ENCODE results near the gene LARP1.

LARP1 gene

DNA sequence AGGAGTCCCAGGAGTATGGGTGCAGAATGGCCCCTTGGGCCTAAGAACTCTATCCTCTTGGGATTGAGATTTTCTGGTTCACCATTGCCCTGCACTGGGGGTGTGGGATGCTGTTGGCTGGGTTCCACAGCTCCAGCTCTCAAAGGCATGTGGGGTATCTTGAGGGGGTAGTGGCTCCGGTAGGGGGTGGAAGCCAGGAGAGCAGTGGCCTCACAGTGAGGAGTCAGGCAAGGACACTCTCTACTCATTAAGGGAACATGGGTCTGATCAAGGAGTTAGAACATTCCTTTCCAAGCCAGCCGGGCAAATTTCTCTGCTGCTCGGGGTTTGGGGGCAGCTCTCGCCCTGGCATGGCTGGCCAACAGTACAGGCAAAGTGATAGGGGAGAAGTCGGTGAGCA lies 33.0 kb downstream of the LARP1 start:
- in situ Hi-C loops (cut with MboI; ENCODE audit: low sequenced_read_pairs), result no loop called here

DNA sequence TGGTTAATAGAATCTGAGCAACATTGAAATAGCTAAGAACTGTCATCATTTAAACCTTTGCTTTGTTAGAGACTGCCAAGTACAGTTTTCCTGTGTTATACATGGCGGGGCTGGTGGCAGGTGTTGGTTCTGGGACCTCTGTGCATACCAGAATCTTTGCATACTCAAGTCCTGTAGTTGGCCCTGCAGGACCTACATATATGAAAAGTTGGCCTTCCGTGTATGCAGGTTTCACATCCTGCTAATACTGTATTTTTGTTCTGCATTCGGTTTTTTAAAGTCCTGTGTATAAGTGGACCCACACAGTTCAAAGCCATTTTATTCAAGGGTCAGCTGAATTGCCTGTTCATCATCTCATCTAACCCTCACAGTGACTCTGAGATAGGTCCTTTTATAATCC lies 36.4 kb downstream of the LARP1 start:
- in situ Hi-C loops (cut with MboI; ENCODE audit: low sequenced_read_pairs), result no loop called here

DNA sequence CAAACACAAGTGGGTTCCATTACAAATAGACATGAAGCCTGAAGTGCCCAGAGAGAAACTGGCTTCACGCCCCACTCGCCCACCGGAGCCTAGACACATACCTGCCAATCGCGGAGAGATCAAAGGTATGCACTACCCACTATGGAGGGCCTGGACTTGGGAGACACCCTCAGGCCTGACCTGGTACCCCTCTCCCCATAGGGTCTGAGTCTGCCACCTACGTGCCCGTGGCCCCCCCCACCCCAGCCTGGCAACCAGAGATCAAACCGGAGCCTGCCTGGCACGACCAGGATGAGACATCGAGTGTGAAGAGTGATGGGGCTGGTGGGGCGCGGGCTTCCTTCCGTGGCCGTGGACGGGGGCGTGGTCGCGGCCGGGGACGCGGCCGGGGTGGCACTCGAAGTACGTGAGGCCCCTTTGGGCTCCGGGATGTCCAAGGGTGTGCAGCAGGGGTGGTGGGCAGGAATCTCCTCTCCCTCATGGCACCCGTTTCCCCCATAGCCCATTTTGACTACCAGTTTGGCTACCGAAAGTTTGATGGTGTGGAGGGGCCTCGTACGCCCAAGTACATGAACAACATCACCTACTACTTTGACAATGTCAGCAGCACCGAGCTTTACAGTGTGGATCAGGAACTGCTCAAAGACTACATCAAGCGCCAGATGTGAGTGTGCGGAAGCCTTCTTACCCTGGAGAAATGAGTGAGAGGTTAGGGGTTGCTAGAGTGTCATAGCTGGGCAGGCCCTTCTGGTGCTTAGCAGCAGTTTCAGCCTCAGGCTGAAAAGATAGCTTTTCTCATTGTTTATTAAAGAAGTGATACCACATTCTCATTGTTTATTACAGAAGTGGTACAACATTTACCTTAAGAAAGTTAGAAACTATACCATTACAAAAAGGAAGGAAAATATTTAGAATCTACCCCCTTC lies 38.7 kb downstream of the LARP1 start:
- in situ Hi-C loops (cut with MboI; ENCODE audit: low sequenced_read_pairs), result no loop called here

DNA sequence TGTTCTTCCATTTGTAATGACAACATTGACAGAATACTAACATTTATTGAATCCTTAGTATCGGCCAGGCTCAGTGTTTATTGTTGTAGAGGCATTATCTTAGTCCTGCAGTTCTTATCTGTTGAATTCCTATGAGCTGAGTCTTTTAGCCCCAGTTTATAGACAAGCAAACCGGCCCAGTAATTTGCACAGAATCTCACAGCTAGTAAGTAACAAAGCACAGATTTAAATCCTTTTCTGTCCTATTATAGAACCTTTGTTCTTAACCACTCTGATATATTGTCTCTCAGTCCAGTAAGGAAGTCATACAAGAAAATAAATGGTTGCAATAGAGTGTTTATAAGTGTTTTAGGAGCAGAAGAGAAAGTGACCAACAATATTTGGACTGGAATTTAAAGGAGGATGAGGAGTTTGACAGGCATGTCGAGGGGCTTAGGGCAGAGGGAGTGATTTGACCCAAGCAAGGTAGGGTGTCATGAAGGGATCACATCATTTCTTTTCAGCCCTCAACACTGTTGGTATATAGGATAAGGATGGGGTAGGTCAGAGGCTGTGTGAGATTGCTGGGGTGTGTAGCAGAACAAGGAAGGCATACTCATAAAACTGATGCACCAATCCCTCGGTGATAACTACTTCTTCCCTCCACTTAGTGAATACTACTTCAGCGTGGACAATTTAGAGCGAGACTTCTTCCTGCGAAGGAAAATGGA lies 39.5 kb downstream of the LARP1 start:
- in situ Hi-C loops (cut with MboI; ENCODE audit: low sequenced_read_pairs), result no loop called here

DNA sequence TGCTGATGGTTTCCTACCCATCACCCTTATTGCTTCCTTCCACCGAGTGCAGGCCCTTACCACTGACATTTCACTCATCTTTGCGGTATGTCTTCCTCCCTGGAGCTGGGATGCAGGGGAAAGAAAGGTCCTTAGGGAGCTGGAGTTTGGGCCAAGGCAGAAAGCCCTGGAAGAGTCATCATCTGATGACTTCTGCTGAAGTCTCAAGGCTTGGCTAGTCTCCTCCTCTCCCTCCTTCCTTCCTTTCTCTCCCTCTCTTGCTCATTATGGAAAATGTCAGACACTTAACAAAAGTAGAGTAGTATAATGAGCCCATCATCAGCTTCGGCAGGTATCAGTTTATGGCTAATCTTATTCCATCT lies 40.0 kb downstream of the LARP1 start:
- in situ Hi-C loops (cut with MboI; ENCODE audit: low sequenced_read_pairs), result no loop called here

DNA sequence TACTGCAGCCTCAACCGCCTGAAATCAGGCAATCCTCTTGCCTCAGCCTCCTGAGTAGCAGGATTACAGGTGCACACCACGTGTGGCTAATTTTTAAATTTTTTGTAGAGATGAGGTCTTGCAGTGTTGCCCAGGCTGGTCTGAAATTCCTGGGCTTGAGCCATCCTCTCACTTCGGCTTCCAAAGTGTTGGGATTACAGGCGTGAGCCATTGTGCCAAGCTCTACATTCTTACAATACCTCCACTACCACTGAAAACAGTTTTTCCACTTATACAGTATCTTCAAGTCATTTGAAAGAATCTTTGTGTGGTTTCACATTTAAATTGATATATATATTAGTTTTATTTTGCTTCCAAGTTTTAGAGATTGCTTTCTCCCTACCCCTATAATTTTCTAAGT lies 42.6 kb downstream of the LARP1 start:
- in situ Hi-C loops (cut with MboI; ENCODE audit: low sequenced_read_pairs), result no loop called here

DNA sequence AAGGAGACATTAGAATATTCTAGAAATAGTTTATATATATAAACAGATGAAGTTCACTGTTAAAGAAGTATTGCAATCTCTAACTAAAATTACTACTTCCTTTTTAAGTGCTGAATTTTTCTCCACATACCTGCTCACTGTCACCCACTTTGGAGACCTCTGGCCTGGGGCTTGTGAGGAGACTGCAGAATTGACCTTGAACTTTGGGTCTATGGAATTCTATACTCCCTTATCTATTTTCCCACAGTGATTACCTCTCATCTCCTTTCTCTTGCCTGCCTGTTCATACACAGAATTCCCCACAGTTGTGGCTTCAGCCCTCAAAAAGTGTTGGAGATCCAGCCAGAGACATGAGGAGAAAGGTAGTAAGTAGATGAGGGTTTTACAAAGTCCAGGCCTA lies 45.4 kb downstream of the LARP1 start:
- in situ Hi-C loops (cut with MboI; ENCODE audit: low sequenced_read_pairs), result no loop called here

DNA sequence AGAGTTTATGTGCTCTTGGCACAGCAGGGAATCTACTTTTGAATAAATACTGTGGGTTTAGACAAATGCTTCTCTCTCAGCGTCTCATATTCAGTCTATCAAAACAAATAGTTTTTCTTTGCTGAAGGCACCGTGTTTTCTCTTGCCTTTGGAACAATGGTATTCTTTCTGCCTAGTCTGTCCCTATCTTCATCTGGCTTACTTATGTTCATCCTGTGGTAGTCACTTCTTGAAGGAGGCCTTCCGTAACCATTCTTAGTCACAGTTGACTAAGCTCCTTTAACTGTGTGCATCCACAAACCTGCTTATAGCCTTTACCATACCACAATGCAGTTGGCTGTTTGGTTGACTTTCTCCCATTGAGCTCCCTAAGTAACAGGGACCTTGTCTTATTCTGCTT lies 45.9 kb downstream of the LARP1 start:
- in situ Hi-C loops (cut with MboI; ENCODE audit: low sequenced_read_pairs), result no loop called here

DNA sequence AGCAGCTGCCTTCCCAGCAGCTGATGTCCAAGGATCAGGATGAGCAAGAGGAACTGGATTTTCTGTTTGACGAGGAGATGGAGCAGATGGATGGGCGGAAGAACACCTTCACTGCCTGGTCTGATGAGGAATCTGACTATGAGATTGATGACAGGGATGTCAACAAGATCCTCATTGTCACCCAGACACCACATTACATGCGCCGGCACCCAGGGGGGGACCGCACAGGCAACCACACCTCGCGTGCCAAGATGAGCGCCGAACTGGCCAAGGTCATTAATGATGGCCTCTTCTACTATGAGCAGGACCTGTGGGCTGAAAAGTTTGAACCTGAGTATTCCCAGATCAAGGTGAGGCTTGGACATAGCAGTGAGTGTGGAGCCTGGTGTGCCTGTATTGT lies 46.9 kb downstream of the LARP1 start:
- in situ Hi-C loops (cut with MboI; ENCODE audit: low sequenced_read_pairs), result no loop called here

DNA sequence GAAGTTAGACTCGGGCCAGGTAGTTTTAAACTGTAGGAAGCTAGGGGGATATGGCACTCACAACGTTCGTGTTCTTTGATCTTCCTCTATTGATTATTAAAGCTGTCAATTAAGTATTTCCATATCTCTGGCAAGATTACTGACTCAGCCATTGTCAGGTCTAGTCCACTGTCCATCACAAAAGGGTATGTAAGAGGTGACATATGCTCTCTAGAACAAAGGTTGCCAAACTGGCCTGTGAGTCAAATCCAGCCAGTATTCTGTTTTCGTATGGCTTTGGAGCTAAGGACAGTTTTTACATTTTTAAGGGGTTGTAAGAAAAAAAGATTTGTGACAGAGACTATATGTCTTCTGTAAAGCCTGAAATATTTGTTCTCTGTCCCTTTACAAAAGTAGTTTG lies 51.0 kb downstream of the LARP1 start:
- in situ Hi-C loops (cut with MboI; ENCODE audit: low sequenced_read_pairs), result no loop called here

DNA sequence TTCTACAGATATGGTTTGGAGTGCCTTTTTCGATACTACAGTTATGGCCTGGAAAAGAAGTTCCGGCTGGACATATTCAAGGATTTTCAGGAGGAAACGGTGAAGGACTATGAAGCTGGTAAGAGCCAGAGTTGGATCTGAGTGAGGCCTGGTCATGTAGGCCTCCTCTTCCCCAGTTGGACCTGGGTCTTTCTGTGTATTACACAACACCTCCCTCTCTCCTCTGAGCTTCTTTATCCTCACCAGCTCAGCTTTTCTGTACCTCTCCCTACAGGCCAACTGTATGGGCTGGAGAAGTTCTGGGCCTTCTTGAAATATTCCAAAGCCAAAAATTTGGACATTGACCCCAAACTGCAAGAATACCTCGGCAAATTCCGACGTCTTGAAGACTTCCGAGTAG lies 56.1 kb downstream of the LARP1 start:
- in situ Hi-C loops (cut with MboI; ENCODE audit: low sequenced_read_pairs), result no loop called here

DNA sequence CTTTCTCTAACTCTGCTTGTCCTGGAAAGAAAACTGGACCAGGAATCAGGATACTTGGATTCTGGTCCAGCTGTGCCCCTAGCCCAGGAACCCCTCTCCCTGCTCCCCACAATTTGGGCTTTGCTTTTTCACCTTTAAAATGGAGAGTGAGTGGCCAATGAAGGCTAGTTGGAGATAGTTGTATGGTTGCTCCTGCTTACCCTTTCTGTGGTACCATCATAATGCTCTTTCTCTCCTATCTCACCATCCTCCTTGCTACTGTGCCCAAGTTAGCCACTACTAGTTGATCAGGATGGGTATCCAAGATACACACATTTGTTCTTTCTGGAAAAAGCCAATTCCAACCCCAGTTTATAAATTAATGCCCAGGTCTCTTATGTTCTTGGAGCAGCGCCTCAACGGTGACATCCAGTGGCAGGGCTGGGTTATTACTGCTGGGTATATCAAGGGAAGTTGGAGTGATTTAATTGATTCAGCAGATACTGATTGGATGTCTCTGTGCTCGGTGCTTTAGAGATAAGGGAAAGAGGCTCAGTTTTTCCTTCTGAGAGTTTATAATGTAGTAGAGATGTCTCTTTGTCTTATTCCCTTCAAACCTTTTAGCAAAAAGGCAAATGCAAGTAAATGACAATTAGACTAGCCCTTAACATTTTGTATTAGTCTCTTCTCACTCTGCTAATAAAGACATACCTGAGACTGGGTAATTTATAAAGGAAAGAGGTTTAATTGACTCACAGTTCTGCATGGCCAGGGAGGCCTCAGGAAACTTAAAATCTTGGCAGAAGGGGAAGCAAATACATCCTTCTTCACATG lies 56.7 kb downstream of the LARP1 start:
- in situ Hi-C loops (cut with MboI; ENCODE audit: low sequenced_read_pairs), result no loop called here

DNA sequence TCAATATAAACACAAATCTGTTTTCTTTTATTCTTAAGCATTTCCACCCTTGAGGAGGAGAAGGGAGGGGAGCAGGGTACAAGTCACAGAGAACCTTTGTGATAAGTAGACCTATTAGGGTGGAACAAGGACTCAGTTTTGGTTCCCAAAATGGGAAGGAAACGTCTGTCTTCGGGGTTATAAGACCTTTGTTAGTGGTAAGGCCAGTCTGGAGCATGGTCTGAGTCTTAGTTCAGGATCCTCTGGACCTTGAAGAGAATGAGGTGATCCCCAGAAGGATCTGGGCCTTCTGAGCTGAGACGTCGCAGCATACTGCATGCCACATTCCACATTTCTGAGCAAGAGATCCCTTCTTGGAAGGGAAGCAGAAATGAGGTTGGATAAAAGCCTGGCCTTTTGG lies 58.0 kb downstream of the LARP1 start:
- in situ Hi-C loops (cut with MboI; ENCODE audit: low sequenced_read_pairs), result no loop called here

DNA sequence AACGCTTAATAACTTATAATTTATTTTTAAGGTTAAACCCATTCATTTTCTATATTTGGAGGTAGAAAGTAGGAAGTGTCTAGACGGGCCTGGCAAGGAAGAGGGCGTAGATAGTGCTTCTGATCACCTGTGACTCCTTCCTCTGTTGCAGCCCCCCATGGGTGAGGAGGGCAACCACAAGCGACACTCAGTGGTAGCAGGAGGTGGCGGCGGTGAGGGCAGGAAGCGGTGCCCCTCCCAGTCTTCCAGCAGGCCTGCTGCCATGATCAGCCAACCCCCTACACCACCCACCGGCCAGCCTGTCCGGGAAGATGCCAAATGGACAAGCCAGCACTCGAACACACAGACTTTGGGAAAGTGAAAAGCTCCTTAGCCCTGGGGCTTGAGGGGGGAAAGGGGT lies 58.6 kb downstream of the LARP1 start:
- in situ Hi-C loops (cut with MboI; ENCODE audit: low sequenced_read_pairs), result no loop called here

DNA sequence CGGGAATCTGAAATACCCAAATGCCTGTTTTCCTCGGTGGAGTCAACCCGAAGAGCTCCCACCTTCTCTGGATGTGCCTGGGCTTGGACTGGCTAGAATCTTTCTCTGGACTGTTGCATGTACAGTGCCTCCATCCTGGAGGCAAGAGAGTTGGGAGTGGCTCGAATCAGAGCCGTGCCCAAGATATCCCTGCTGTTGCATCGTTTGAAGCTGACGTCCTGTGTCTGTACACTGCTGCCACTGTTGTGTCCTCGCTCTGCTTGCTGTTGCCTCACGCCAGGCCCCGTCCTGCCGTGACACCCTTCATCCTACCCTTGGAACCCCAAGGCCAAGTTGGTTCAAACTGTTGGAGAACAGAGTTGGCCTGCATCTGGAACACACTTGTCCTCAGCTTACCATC lies 59.8 kb downstream of the LARP1 start:
- in situ Hi-C loops (cut with MboI; ENCODE audit: low sequenced_read_pairs), result no loop called here

DNA sequence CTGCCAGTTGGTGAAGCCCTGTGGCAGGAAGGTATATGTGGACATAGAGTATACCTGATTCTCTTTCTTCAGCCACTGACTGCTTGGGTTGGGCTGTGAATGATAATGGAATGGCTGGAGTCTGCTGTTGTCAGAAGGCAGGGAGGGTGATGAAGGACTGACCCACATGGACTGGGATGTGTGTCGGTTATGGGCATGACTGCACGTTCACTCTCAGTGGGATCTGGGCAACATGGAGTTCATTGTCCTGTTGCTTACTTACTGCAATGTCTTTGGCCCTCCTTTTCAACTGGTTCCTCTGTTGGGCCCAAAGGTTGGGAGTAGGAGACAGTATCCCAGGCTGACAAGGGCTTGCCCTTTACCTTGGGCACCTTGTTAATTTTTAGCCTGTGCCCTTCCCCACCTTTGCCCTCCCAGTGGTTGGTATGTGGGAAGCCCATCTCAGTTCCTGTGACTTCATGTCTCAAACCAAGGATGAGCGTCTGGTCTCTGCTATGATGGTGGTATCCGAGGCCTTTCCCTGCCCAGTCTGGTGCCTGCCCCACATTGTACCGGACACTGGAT lies 60.6 kb downstream of the LARP1 start:
- in situ Hi-C loops (cut with MboI; ENCODE audit: low sequenced_read_pairs), result no loop called here

DNA sequence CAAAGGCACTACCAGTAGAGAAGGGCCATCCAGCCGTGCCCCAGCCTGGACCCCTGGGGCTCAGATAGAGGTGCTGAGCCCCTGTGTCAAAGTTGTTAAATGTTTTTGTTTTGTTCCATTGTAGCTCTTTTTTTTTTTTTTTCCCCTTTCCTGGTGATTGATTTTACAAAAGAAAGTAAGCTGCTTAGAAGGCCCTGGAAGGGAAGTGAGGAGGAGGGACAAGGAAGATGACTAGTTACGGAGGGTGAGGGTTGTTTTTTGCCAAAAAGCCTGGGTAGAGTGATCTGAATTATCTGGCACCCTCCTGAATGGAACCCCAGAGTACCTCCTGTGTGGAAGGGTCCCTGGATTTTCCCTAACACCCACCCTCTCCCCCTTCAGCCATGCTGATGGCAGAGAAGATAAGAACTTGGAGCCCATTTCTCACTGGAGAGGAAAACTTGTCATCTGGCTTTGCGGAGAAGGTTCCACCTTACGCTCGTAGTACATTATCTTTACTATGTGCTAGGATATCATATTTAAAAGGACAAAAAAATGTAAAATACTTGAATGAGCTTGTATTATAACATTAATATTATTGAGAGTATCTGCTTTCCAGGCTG lies 61.8 kb downstream of the LARP1 start:
- in situ Hi-C loops (cut with MboI; ENCODE audit: low sequenced_read_pairs), result no loop called here

DNA sequence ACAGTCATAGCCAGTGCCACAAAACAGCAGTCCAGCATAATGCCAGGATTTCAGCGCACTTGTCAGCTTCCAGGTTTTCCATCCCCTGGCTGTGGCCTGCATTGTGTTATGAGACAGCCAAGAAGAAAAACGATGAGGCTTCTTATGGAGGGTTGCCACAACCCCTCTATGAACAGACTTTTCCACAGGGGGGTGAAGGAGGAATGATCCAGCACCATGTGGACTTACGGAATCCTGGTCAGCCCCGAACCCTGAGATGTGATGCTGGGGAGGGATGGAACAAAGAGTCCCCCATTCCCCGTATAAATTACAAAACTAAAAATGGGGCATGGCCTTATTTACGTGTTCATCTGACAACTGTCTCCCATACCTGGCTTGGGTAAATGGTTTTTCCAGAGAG lies 62.6 kb downstream of the LARP1 start:
- in situ Hi-C loops (cut with MboI; ENCODE audit: low sequenced_read_pairs), result no loop called here

DNA sequence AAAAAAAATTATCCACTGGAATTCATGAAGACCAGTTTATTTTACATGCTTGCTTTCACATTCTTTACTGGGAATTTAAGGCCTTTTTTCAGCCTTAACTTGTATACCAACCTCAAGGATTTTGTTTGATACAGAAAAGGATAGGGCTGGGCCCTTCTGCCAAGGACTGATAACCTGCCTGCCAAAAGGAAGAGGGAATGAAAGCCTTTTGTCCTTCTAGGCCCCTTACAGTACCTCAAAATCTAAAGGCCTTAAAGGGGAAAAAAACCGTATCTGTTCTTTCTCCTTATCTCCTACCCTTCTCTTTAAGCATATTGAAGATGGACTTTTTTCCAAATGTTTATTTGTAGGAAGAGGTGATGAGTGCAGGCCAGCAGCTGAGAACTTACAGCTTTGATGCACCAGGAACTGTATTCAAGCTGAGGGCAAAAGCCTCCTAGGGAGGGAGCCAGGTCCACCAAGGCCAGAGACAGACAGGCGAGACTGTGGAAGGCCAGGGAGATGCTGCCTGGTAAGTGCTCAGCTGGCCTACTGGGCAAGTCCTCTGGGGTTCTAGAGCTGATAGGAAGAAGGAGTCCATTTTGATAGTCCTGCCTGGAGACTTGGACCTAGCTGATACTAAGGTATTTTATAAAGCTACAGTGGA lies 63.4 kb downstream of the LARP1 start:
- in situ Hi-C loops (cut with MboI; ENCODE audit: low sequenced_read_pairs), result no loop called here

DNA sequence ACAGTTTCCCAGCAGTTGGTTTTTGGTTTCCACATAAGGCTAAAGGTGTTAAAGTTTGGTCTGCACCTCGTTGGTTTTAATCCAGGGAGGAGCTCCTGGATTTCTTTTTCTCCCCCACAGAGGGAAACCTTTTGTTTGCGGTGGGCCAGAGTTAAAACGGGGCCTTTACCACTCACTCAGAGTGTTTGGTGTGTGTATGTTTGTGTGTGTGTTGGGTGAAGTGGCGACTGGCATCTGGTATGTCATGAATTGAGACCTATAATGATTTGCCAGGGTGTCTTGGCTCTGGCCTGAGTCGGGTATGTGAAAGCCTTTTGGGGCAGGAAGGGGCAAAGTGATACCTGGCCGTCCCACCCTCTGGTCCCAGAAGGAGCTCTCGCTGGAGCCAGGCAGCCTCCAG lies 64.4 kb downstream of the LARP1 start:
- in situ Hi-C loops (cut with MboI; ENCODE audit: low sequenced_read_pairs), result no loop called here
